Neuronal stem cell (in vitro differentiated cells): ENCODE measurements around the gene RPL34.
"Not testable (repeated sequence)": the region's sequence is repeated elsewhere in the genome, so short reads cannot be mapped to it uniquely, and the experiment has no call there.

Experiments used
- DNase-seq: peaks from one replicate; pipeline ENCODE4 v3.0.0-alpha.2; 2013; ENCODE audit warnings: low spot score
- H2AFZ ChIP-seq: one replicate; pipeline ENCODE4 v1.6.1; 2013; ENCODE audit warnings: mild to moderate bottlenecking, low read length, inconsistent platforms
- H2AK5ac ChIP-seq: 2 replicates; pipeline ENCODE4 v1.6.1; 2013; ENCODE audit warnings: low read depth, mild to moderate bottlenecking, inconsistent platforms, low read length, moderate library complexity, mixed read lengths
- H2BK120ac ChIP-seq: 2 replicates; pipeline ENCODE4 v1.6.1; 2013; ENCODE audit warnings: low read depth, mild to moderate bottlenecking, inconsistent platforms, low read length, moderate library complexity, mixed read lengths
- H2BK12ac ChIP-seq: one replicate; pipeline ENCODE4 v1.6.1; 2013; ENCODE audit warnings: low read length, inconsistent platforms
- H2BK15ac ChIP-seq: 2 replicates; pipeline ENCODE4 v1.6.1; 2013; ENCODE audit warnings: mild to moderate bottlenecking, low read length, inconsistent platforms, mixed read lengths
- H2BK5ac ChIP-seq: one replicate; pipeline ENCODE4 v1.6.1; 2013; ENCODE audit warnings: inconsistent platforms, mild to moderate bottlenecking, low read length, moderate library complexity
- H3K14ac ChIP-seq: one replicate; pipeline ENCODE4 v1.6.1; 2013; ENCODE audit warnings: low read length, inconsistent platforms
- H3K18ac ChIP-seq: 2 replicates; pipeline ENCODE4 v1.6.1; 2013; ENCODE audit warnings: low read length, inconsistent platforms
- H3K23ac ChIP-seq: 2 replicates; pipeline ENCODE4 v1.6.1; 2013; ENCODE audit warnings: low read depth, mild to moderate bottlenecking, mixed read lengths, low read length, inconsistent platforms; ENCODE audit not compliant: poor library complexity
- H3K27ac ChIP-seq: replicated peaks from 3 replicates; pipeline ENCODE4 v1.5.1; 2013; ENCODE audit warnings: low read length, inconsistent platforms
- H3K27me3 ChIP-seq, 3 experiments: 2 replicates each; pipeline ENCODE4 v1.6.1; 2013; ENCODE audit warnings: low read length in 3 of 3, mild to moderate bottlenecking in 2 of 3, inconsistent platforms in 1 of 3, low read depth in 1 of 3, mixed read lengths in 1 of 3, moderate library complexity in 1 of 3; ENCODE audit not compliant: control insufficient read depth in 3 of 3, insufficient read depth in 3 of 3
- H3K36me3 ChIP-seq, 2 donors: replicated peaks in 1 of 2; 2 replicates each; pipeline ENCODE4 v1.6.1; 2013; ENCODE audit warnings: low read length in 2 of 2; ENCODE audit not compliant: control insufficient read depth in 2 of 2, insufficient read depth in 2 of 2
- H3K4ac ChIP-seq: 2 replicates; pipeline ENCODE4 v1.6.1; 2013; ENCODE audit warnings: inconsistent platforms, mild to moderate bottlenecking, low read length, moderate library complexity
- H3K4me1 ChIP-seq, 2 donors: 1 replicate in 1 of 2; 2 replicates in 1 of 2; pipeline ENCODE4 v1.6.1; 2013; ENCODE audit warnings: low read length in 2 of 2, low read depth in 1 of 2; ENCODE audit not compliant: control insufficient read depth in 2 of 2, insufficient read depth in 1 of 2
- H3K4me2 ChIP-seq: one replicate; pipeline ENCODE4 v1.6.1; 2013; ENCODE audit warnings: mild to moderate bottlenecking, low read length, inconsistent platforms; ENCODE audit not compliant: insufficient read depth, poor library complexity, severe bottlenecking
- H3K4me3 ChIP-seq, 2 donors: 2 replicates each; pipeline ENCODE4 v1.5.1; 2013; ENCODE audit warnings: low read length in 2 of 2, mild to moderate bottlenecking in 2 of 2, inconsistent platforms in 1 of 2, moderate library complexity in 1 of 2
- H3K79me1 ChIP-seq: one replicate; pipeline ENCODE4 v1.6.1; 2013; ENCODE audit warnings: low read depth, mild to moderate bottlenecking, inconsistent platforms, low read length, moderate library complexity
- H3K9ac ChIP-seq: one replicate; pipeline ENCODE4 v1.6.1; 2013; ENCODE audit warnings: mild to moderate bottlenecking, low read depth, low read length, inconsistent platforms; ENCODE audit not compliant: poor library complexity
- H3K9me3 ChIP-seq, 2 donors: replicated peaks in 1 of 2; 2 replicates each; pipeline versions ENCODE3 to v1.6.1; 2013; ENCODE audit warnings: low read length in 2 of 2, mild to moderate bottlenecking in 2 of 2, inconsistent platforms in 1 of 2, low read depth in 1 of 2, mixed read lengths in 1 of 2, moderate library complexity in 1 of 2; ENCODE audit not compliant: control insufficient read depth in 2 of 2, insufficient read depth in 1 of 2
- H4K8ac ChIP-seq: one replicate; pipeline ENCODE4 v1.6.1; 2013; ENCODE audit warnings: low read depth, mild to moderate bottlenecking, inconsistent platforms, low read length, moderate library complexity
- H4K91ac ChIP-seq: one replicate; pipeline ENCODE4 v1.6.1; 2013; ENCODE audit warnings: low read length, low read depth, mild to moderate bottlenecking, inconsistent platforms; ENCODE audit not compliant: poor library complexity
- WGBS, 2 donors: extraction: QIAGEN DNeasy Blood & Tissue Kit; methylation state at CpG; one replicate each; pipeline ENCODE4 v1.1.7; 2013; ENCODE audit warnings: missing lambda C conversion rate in 2 of 2, mixed read lengths in 1 of 2; ENCODE audit not compliant: insufficient read length in 2 of 2, insufficient replicate concordance in 1 of 2; ENCODE audit errors: extremely low coverage in 2 of 2; 5-methylcytosine and 5-hydroxymethylcytosine counted together

Gene RPL34

GRCh38 chr4:108592674-108592986 lies 27.7 kb upstream of the RPL34 start:
- Histone ChIP-seq H3K9ac (no peak overlapping the region), H3K9me3 (no peaks in the 10 kb centered on the region), H3K4me2 (no peak overlapping the region), H3K4ac (no peak overlapping the region), H3K36me3 (no peaks in the 10 kb centered on the region), H2BK12ac (no peak overlapping the region), H3K27ac (no peak overlapping the region), H2BK5ac (no peak overlapping the region), H4K8ac (no peak overlapping the region), H3K4me1 (no peaks in the 10 kb centered on the region), H2AFZ (no peak overlapping the region), H3K14ac (no peak overlapping the region), H3K4me3 (no peak overlapping the region), H4K91ac (no peak overlapping the region), H3K23ac (no peak overlapping the region), H3K27me3 (no peaks in the 10 kb centered on the region), H2BK15ac (no peak overlapping the region), H3K18ac (no peak overlapping the region), H2AK5ac (no peak overlapping the region), H2BK120ac (no peak overlapping the region), H3K79me1 (no peaks in the 10 kb centered on the region)
- no CpG with 5 or more reads among the region's 2 CpGs for WGBS, 2 donors
- no peak for DNase-seq

GRCh38 chr4:108594296-108594695 lies 26.1 kb upstream of the RPL34 start:
- not testable (repeated sequence) for H3K4ac ChIP-seq, H3K79me1 ChIP-seq, H3K4me2 ChIP-seq, H2BK5ac ChIP-seq, H4K8ac ChIP-seq, H3K27me3 ChIP-seq, H3K9ac ChIP-seq, H3K18ac ChIP-seq, H2BK12ac ChIP-seq, H2AK5ac ChIP-seq, H3K9me3 ChIP-seq, DNase-seq, H4K91ac ChIP-seq, H2AFZ ChIP-seq, H3K23ac ChIP-seq, H3K14ac ChIP-seq, H3K27ac ChIP-seq, H2BK120ac ChIP-seq, H3K36me3 ChIP-seq, H2BK15ac ChIP-seq, H3K4me3 ChIP-seq, H3K4me1 ChIP-seq
- no CpG with 5 or more reads among the region's 21 CpGs for WGBS, 2 donors

DNA sequence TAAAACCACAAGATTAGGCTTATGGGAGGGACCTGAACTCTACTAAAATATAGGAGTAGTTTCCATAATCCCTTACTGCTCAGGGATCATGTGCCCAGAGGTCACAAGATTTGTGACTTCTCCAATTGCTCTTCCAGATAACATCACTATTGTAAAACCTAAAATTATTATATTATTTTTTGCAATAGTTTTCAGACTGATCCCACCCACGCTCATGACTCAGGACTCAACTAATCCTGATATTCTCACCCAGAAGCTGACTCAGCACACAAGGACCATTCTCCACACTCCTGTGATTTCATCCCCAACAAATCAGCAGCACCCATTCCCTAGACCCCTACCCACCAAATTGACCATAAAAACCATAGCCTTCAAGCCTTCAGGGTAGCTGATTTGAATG lies 24.0 kb upstream of the RPL34 start:
- Histone ChIP-seq H3K9me3 (no peaks in the 10 kb centered on the region), H2AK5ac (no peak overlapping the region), H2BK12ac (no peak overlapping the region), H3K9ac (no peak overlapping the region), H3K4me2 (no peak overlapping the region), H3K14ac (no peak overlapping the region), H3K4ac (no peak overlapping the region), H4K8ac (no peak overlapping the region), H2BK15ac (no peak overlapping the region), H3K27ac (no peak overlapping the region), H2AFZ (no peak overlapping the region), H3K36me3 (no peaks in the 10 kb centered on the region), H3K18ac (no peak overlapping the region), H3K4me3 (no peak overlapping the region), H3K79me1 (no peaks in the 10 kb centered on the region), H4K91ac (no peak overlapping the region), H3K23ac (no peak overlapping the region), H3K4me1 (no peaks in the 10 kb centered on the region), H3K27me3 (no peaks in the 10 kb centered on the region), H2BK5ac (no peak overlapping the region), H2BK120ac (no peak overlapping the region)
- no CpG with 5 or more reads among the region's 1 CpG for WGBS, 2 donors
- no peak for DNase-seq

DNA sequence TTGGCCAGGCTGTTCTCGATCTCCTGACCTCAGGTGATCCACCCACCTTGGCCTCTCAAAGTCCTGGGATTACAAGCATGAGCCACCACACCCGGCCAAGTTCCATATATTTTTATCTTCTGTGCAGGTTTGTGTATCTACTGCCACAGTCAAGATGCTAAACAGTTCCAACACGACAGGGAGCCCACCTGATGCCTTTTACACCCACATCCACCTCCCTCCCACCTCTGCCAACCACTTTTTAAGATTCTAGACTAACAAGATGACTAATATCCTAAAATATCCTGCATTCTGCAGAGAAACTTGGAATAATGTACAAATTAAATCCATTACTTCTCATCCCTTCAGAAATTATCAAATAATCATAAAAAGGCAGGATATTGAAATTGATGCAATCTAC lies 19.3 kb upstream of the RPL34 start:
- Histone ChIP-seq H3K23ac (no peak overlapping the region), H3K27ac (no peak overlapping the region), H3K9ac (no peak overlapping the region), H2BK120ac (no peak overlapping the region), H2AK5ac (no peak overlapping the region), H4K91ac (no peak overlapping the region), H4K8ac (no peak overlapping the region), H2AFZ (no peak overlapping the region), H3K18ac (no peak overlapping the region), H3K4me2 (no peak overlapping the region), H2BK12ac (no peak overlapping the region), H3K4me3 (no peak overlapping the region), H3K4ac (no peak overlapping the region), H3K9me3 (no peaks in the 10 kb centered on the region), H3K79me1 (no peaks in the 10 kb centered on the region), H3K36me3 (no peaks in the 10 kb centered on the region), H2BK15ac (no peak overlapping the region), H3K14ac (no peak overlapping the region), H2BK5ac (no peak overlapping the region), H3K27me3 (no peaks in the 10 kb centered on the region), H3K4me1 (peaks cover 0 to 2% of the 10 kb centered on the region in 2 donors)
- DNase-seq = no peak
- no CpG with 5 or more reads among the region's 3 CpGs for WGBS, 2 donors
